Measurements from ENCODE around the gene NECTIN2. TPM values are rescaled to one million over a fixed set of nuclear protein-coding genes. Genes with fewer than 3 reads are reported as not detected.
"Not testable (repeated sequence)": the region's sequence is repeated elsewhere in the genome, so short reads cannot be mapped to it uniquely, and the experiment has no call there.

NECTIN2 gene
- polyA plus RNA-seq, 1 donor: 44.1 TPM

DNA sequence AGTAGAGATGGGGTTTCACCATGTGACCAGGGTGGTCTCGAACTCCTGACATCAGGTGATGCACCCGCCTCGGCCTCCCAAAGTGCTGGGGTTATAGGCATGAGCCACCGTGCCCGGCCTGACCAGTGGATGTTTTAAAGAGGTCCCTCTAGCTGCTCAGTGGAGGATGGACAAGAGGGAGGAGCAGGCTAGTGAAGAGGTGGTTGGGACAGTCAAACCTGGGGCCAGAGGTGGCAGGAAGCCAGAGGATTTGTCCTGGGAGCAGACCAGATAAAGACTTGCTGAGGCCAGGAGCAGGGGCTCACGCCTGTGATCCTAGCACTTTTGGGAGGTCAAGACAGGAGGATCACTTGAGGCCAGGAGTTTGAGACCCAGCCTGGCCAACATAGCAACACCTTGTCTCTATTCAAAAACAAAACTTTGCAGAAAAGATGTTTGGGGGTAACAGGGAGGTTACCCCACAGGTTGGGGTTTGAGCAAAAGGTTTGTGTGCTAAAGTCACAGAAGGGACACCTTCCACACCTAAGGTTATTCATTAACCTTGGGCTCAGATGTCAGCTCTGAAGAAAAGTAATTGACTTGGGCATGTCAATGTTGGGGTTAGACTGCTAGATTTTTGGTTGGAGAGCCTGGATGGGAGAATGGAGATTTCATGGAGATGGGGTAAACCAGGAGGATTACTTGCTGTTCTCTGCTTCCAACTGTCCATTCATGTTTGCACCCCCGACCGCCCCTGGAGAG lies 28.2 kb upstream of the NECTIN2 start:
- DNase-seq (ENCODE audit: low read depth): no peak

DNA sequence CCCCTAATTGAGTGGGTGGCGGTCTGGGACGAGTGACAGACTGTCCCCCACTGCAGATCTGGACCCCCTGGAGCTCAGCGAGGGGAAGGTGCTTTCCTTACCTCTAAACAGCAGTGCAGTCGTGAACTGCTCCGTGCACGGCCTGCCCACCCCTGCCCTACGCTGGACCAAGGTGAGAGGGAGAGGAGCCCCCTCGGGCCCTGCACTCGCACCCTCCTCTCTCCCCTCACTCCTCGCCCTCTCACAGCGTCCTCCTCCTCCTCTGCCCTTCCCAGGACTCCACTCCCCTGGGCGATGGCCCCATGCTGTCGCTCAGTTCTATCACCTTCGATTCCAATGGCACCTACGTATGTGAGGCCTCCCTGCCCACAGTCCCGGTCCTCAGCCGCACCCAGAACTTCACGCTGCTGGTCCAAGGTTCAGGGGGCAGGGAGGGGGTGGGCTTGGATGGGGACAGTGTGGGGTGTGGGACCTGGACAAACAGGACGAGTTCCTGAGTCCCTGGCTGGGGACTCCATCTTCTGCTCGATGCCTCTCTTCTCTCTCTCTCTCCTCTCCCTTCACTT lies 27.5 kb upstream of the NECTIN2 start:
- DNase-seq (ENCODE audit: low read depth): no peak

DNA sequence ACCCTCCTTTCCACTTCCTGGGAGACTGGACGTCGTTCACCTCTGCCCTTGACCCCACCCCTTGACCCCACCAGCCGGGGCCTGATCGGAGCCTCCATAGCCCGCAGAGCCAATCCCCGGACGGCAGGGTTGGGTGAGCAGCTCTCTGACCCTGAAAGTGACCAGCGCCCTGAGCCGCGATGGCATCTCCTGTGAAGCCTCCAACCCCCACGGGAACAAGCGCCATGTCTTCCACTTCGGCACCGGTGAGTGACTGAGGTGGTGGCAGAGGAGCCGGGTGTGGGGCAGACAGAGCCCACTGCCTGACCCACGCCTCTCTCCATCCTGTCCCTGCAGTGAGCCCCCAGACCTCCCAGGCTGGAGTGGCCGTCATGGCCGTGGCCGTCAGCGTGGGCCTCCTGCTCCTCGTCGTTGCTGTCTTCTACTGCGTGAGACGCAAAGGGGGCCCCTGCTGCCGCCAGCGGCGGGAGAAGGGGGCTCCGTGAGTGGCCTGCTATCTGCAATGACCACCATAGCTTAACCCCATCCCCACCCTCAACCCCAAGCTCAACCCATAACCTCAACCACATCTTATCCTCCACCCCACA lies 26.8 kb upstream of the NECTIN2 start:
- no peak for DNase-seq (ENCODE audit: low read depth)

DNA sequence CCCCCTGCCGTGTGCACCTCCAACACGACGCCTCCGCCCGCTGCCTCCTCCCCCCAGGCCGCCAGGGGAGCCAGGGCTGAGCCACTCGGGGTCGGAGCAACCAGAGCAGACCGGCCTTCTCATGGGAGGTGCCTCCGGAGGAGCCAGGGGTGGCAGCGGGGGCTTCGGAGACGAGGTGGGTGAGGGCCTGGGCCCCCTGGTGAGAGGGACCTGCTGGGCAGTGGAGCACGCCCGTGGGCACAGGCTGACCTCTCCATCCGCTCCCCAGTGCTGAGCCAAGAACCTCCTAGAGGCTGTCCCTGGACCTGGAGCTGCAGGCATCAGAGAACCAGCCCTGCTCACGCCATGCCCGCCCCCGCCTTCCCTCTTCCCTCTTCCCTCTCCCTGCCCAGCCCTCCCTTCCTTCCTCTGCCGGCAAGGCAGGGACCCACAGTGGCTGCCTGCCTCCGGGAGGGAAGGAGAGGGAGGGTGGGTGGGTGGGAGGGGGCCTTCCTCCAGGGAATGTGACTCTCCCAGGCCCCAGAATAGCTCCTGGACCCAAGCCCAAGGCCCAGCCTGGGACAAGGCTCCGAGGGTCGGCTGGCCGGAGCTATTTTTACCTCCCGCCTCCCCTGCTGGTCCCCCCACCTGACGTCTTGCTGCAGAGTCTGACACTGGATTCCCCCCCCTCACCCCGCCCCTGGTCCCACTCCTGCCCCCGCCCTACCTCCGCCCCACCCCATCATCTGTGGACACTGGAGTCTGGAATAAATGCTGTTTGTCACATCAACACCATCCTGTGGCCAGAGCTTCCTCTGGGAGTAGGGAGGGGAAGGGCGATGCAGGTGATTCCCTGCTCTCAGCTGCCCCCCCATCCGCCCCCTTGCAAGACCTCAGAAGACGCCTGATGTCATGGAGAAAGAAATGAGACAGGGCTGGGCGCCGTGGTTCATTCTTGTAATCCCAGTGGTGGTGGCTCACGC lies 25.2 kb upstream of the NECTIN2 start:
- DNase-seq (ENCODE audit: low read depth): no peak

DNA sequence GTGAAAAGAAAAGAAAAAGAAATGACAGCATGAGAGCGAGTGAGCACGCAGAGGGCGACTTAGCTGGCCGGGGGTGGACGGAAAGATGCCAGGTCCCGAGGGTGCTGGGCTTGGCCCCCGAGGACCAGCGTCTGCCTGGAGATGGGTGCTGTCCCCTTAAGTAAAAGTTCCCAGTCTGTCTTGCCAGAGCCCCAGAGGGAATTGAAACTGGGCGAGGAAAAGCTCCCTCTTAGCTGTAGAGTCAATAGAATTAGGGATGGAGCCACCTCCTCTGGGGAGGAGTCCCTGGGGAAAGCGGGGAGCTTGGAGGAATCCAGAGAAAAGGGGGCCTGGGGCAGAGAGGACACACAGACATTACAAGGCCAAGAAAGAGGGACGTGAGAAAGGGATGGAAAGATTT lies 23.9 kb upstream of the NECTIN2 start:
- DNase-seq (ENCODE audit: low read depth): no peak

DNA sequence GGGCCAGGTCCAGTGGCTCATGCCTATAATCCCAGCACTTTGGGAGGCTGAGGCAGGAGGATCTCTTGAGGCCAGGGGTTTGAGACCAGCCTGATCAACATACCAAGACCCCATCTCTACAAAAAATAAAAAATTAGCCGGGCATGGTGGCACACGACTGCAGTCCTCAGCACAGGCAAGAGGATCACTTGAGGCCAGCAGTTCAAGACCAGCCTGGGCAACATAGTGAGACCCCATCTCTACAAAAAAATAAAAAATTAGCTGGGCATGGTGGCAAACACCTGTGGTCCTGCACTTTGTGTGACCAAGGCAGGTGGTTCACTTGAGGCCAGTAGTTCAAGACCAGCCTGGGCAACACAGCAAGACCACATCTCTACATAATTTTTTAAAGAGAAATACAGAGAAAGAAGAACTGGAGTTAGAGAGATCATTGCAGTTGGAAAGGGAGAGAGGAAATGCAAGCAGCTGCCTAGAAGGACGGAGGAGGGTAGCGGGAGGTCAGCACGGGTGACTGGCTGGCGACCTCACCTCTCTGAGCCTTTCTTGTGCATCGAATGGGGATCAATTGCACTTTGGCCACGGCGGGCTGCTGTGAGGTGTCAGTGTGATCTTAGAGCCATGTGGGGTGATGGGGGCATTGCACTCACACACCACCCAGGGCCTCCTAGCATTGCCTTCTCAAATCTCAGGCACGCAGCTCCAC lies 23.3 kb upstream of the NECTIN2 start:
- no peak for DNase-seq (ENCODE audit: low read depth)

DNA sequence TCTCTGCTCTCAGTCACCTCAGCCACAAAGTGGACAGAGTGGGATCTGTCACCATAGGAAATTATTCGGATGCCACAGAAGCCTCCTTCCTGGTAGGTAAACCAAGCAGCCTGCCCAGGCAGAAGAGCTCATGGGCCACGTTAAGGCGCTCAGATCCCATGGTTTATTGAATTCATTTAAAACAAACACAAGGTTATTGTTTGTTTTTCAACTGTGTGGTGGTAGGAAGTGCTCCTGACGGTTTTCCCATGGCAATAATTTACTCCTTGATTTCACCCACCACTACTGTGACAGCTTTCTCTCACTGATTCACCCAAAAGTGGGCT lies 22.8 kb upstream of the NECTIN2 start:
- DNase-seq (ENCODE audit: low read depth): no peak

DNA sequence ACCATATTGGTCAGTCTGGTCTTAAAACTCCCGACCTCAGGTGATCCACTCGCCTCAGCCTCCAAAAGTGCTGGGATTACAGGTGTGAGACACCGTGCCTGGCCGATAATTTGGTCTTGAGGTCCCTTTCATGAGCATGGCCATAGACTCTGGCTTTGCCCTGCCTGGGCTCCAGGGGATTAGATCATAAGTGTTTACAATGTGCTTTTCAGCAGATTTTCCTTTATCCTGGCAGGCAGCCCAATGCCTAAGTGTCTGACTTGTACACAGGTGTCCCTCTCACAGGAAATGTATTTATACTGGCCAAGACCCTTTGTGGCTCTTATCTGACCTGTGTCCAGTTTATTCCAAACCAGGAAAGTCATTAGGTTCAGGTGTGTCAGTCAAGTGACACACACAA lies 21.3 kb upstream of the NECTIN2 start:
- no peak for DNase-seq (ENCODE audit: low read depth)

DNA sequence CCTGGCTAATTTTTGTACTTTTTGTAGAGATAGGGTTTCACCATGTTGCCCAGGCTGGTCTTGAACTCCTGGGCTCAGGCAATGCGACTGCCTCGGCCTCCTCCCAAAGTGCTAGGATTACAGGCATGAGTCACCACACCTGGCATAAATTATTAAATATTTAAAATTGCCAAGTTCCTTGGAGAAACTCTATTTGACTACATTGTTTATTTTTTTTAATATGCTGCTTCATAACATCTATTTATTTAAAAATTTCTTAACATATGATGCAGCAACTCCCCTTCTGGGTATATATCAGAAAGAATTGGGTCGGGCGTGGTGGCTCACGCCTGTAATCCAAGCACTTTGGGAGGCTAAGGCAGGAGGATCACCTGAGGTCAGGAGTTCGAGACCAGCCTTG lies 13.2 kb upstream of the NECTIN2 start:
- not testable (repeated sequence) for DNase-seq (ENCODE audit: low read depth)

DNA sequence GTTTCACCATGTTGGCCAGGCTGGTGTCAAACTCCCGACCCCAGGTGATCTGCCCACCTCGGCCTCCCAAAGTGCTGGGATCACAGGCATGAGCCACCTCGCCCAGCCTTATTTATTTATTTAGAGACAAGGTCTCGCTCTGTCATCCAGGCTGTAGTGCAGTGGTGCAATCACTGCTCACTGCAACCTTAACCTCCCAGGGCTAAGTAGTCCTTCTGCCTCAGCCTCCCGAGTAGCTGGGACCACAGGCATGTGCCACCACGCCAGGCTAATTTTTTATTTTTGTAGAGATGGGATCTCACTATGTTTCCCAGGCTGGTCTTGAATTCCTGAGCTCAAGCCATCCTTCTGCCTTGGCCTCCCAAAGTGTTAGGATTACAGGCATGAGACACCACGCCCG lies 11.7 kb upstream of the NECTIN2 start:
- DNase-seq (ENCODE audit: low read depth): not testable (repeated sequence)

DNA sequence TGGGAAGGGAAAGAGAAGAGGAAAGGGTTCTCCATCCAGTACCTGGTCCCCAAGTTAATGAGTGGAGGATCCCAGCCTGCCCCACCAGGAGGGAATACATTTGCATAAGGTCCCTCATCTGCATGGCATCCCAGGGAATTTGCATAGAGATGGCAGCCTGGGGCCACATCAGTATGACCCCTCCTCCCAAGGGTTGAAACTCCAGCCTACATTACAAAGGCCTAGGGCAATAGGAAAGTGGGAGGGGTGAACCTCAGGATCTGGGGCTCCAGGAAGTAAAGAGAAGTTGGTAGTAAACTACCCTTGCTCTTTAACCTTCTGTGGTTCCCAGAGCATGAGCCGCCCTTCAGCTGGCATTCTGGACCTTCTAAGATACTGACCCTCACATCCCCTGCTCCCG lies 6.8 kb upstream of the NECTIN2 start:
- no peak for DNase-seq (ENCODE audit: low read depth)

DNA sequence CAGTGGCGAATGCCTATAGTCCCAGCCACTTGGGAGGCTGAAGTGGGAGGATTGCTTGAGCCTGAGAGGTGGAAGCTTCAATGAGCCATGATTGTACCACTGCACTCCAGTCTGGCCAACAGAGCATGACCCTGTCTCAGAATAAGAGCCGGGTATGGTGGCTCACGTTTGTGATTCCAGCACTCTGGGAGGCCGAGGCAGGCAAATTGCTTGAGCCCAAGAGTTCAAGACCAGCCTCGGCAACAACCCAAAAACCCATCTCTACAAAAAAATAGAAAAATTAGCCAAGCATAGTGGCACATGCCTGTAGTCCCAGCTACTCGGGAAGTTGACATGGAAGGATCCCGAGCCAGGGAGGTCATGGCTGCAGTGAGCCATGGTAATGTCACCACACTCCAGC lies 5.3 kb upstream of the NECTIN2 start:
- DNase-seq (ENCODE audit: low read depth): no peak

DNA sequence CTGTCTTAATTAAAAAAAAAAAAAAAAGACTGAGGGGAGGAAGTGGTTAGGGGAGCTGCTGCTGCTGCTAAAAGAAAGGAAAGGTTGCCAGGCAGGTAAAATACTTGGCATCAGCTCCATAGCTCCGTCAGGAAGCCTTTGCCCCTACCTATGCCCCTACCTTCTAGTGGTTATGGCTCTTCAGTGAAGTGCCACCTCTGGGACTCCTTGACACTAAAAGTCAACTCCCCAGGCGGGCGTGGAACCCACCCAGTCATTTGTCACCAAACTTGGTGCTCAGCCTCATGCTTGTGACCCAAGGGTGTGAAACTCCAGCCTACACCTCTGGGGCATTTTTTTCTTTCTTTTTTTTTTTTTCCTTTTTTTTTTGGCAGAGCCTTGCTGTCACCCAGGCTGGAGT lies 4.9 kb upstream of the NECTIN2 start:
- DNase-seq (ENCODE audit: low read depth): no peak

DNA sequence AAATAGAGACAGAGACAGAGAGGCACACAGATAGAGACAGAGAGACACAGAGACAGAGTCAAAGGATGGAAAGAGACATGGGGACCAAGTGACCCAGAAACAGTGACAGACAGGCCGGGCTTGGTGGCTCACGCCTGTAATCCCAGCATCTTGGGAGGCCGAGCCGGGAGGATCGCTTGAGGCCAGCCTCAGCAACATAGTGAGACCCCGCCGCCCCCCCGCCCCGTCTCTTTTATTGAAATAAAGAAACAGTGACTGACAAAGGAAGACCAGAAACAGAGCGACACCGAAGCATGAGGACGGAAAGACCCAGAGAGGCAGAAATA lies 848 bp upstream of the NECTIN2 start:
- DNase-seq (ENCODE audit: low read depth): no peak

DNA sequence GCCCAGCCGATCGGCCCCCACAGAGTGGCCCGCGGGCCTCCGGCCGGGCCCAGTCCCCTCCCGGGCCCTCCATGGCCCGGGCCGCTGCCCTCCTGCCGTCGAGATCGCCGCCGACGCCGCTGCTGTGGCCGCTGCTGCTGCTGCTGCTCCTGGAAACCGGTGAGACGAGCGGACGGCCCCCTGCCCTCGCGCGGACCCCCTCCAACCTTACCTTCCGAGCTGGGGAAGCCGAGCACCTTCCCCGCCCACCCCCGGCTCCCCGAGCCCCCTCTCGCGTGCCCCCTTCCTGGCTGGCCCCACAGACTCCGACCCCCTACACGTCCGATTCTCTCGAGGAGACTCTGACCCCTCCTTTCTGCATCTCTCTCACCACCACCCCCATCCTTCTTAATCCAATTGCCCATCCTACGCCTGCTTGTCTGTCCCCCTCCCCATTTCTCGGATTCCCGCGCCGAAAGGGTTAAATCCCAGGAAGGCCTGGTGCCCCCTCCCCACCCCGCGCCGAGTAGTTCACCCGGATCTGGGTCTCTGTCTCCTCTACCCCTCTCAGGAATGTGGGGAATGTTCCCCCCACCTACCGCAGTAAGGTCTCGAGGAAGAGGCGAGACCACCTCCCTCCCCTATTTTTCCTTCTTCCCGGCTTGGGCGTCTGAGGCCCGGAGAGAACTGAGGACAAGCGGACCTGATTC lies 502 bp downstream of the NECTIN2 start:
- DNase-seq (ENCODE audit: low read depth): no peak

DNA sequence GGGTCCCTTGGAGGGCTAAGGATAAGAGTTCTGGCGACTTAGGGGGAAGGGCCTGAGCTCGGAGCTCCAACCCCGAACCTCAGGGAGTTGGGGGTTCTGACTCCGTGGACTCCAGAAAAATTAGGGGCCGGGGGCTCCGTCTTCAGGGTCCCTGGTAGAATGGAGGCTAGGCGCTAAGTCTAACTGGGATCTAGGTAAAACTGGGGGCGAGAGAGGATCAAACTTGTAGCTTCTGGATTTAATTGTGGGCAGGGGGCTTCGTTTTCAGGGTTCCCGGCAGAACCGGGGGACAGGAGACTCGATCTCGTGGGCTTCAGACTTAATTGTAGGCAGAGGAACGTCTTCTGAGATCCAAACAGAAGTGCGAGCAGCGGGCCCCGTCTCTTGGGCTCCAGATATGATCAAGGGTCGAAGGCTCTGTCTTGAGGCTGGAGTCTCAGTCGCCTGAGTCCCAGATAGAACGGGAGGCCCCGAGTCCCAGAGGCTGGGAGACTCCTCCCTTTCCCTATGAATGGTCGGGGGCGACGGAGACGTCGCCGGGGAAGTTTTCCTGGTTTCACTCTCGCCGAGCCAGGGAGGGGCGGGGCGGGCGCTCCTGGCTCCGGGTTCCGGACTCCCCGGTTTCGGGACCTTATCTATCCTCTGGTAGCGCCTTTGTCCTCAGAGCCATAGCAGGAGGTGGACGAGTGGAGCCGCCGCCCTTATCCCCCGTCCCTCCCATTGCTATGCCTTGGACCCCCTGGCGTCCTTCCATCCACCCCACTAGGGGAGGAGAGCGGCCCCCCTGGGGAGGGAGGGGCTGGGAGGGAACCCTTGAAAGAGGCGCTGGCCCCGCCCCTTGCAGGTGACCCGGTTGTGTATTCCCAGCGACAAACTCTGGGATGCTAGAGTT lies 1.3 kb downstream of the NECTIN2 start:
- DNase-seq (ENCODE audit: low read depth): no peak

DNA sequence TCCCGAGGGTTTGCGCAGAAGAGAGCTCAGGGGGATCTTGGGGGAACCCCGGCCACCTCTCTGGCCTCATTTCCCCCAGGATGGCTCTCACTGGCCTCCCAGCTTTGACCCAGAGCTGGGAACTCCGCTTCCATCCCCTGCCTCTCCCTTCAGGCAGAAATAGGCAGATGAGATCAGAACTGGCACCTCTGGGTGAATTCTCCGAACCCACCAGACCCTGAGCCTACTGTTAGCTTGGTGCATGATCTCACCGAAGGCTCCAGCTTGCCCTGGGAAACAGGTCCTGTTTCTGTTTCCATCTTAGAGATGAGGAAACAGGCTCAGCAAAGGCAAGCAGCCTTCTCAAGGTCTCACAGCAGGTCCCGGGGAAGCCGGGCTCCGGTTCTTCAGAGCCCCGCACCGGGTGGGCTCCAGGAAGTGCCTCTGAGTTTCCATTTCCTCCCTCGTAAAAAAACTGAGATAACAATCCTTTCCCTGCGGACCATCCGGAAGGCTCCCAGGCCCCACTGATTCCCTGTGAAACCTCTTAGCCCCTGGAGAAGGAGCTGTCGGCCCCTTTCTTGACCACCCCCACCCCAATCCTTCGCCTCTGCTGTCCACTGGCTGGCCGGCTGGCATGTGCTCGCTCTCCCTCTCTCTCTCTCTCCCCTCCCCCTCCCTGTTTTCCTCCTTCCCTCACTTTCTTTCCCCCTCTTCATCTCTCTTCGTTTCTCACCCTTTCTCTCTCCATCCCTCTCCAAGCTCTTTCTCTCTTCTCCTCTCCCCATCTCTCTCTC lies 2.1 kb downstream of the NECTIN2 start:
- DNase-seq (ENCODE audit: low read depth): no peak

DNA sequence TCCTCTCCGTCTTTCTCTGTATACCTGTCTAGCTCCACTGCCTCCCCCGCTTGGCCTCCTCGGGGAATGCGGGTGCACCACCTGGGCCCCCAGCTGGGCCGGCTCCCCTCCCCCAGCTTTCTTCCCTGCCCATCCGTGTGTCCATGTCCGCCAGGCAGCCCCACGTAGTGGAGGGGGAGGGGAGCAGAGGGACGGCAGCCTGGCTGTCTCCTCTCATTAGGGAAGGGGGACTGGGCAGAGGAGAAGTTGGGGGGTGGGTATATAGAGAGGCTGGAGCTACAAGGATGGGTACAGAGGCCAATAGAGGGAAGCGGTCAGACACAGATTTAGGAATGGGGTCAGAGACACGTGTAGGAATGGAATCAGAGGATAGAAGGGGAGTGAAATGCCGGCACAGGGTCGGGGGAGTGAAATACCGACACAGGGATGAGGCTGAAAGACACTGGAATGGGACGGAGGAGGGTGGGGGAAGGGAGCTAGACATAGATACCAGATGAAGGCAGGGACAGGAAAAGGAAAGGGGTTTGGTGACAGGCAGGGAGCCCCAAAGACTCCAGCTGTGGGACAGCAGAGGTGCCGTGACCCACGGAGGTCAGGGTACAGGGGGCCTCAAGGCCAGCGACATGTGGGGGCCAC lies 2.8 kb downstream of the NECTIN2 start:
- DNase-seq (ENCODE audit: low read depth): no peak

DNA sequence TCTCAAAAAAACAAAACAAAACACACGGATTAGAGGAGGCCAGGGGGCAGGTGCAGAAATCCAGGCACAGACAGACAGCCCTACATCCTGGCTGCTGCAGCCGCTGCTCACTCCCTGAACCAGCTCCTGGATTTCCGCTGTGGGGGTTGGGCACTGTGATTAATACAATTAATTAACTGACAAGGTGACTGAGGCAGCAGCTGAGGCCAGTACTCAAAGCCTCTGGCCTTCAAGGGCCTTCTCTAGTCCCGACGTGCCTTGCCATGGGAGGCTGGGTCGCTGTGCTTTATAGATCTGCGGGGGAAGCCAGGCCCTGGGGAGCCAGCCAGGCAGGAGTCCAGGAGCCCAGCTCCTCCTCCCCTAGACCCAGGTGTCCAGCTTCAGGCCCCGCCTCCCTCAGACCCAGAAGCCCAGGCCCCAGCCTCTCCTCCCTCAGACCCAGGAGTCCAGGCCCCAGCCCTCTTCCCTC lies 4.6 kb downstream of the NECTIN2 start:
- no peak for DNase-seq (ENCODE audit: low read depth)

All from forelimb muscle (tissue), 1 donor.